K562 (cell line): ENCODE measurements around the gene IFIT2. TPM values are rescaled to one million over a fixed set of nuclear protein-coding genes. Genes with fewer than 3 reads are reported as not detected.

Source experiments
- MGA ChIP-seq: fragments of 450-650 bp; IDR thresholded peaks from 2 replicates; pipeline ENCODE4 v1.6.1; 2016; ENCODE audit warnings: mild to moderate bottlenecking, moderate library complexity
- ZNF143 ChIP-seq: sonication (generic); formaldehyde crosslinking; IDR thresholded peaks from 2 replicates; pipeline ENCODE4 v1.9.0; 2022; ENCODE audit warnings: mild to moderate bottlenecking, missing genetic modification reagents
- polyA plus RNA-seq, 8 experiments: library from polyadenylated mRNA; depleted of rRNA in 4 of 8; stranded (reverse) in 5 of 8; unstranded in 3 of 8; fragments of >200 nt; fragmentation: Nextera tagmentation in 2 of 8; fragmentation: Illumina TruSeq in 1 of 8; extraction: Ambion mirVana in 2 of 8; extraction: Trizol in 1 of 8; gene quantifications; 2 replicates each; pipeline versions ENCODE4 v1.2.1 to v1.2.3, GENCODE V29; 2011 to 2014; ENCODE audit warnings: inconsistent platforms in 1 of 8, missing spikeins in 1 of 8
- total RNA-seq, 7 experiments: library from RNA; depleted of rRNA in 6 of 7; stranded (reverse); fragments of >200 nt in 6 of 7; fragmentation: Illumina TruSeq in 2 of 7; extraction: Trizol in 2 of 7; gene quantifications; 2 replicates each; pipeline versions ENCODE4 v1.2.1 to v1.2.3, GENCODE V29; 2011 to 2021; ENCODE audit warnings: low replicate concordance in 1 of 7

Gene IFIT2
- total and polyA plus RNA-seq, 9 of the 15 experiments (the other 6 are each of a cell fraction or from before 2014, with no cell fraction given) = 0.03 to 0.25 (median 0.10) TPM; not detected in 1

GRCh38 chr10:89343089-89343767, 41.4 kb downstream of the IFIT2 start (continued):
- TF ChIP-seq MGA = no peak
- TF ChIP-seq ZNF143 (CRISPR knock-in tag) = no peak
